ENCODE results near the gene OXCT1.

OXCT1 gene

GRCh38 chr5:41790038-41790776, 80.0 kb downstream of the OXCT1 start:
- TF ChIP-seq GATA2 (IDR thresholded peaks at IDR 0.05; ENCODE audit: low read depth, low read length) (peak; percentile 64), GATA3 (IDR thresholded peaks at IDR 0.05; ENCODE audit: low read depth, low read length) (peak; percentile 75)

DNA sequence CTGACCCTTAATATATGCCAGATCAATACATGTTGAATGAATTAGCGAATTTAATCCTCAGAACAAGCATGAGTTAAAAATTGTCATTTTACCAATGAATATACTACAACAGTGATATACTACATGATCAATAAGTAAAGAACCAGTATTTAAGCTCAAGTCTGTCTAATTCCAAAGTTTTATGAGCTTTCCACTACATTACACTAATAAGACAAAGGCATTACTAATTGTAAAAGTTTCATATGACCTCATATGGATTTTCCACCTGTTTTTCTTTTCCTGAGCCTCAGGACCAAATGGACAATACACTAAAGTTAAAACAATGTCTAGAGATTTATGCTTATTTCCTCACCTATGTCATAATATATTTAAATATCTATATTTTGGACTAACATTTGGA, 80.8 kb downstream of the OXCT1 start:
- TF ChIP-seq GATA3 (IDR thresholded peaks at IDR 0.05; ENCODE audit: low read depth, low read length) = no peak
- TF ChIP-seq GATA2 (IDR thresholded peaks at IDR 0.05; ENCODE audit: low read depth, low read length) = no peak

GRCh38 chr5:41788941-41789368, 81.3 kb downstream of the OXCT1 start:
- TF ChIP-seq GATA2 (IDR thresholded peaks at IDR 0.05; ENCODE audit: low read depth, low read length) = no peak
- no peak for TF ChIP-seq GATA3 (IDR thresholded peaks at IDR 0.05; ENCODE audit: low read depth, low read length)

DNA sequence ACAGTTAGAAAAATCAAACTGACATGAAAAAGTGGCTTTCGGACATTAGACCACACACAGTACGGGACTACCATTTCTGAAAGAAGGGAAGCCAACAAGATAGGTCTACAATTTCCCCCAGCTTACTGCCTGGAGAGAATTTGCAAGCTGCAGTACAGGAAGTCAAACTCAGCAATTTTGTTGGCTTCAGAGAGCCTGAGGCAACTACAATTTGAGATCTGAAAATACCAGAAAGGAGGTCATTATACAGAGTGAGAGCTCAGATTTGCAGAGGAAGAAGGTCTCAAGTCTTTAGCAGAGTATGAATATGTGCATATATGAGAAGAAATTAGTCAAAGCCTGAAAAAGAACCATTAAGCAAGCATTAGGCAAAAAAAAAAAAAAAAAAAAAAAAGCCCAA, 83.0 kb downstream of the OXCT1 start:
- no peak for TF ChIP-seq GATA2 (IDR thresholded peaks at IDR 0.05; ENCODE audit: low read depth, low read length)
- TF ChIP-seq GATA3 (IDR thresholded peaks at IDR 0.05; ENCODE audit: low read depth, low read length) = no peak

GRCh38 chr5:41785061-41785460, 85.2 kb downstream of the OXCT1 start:
- no peak for TF ChIP-seq GATA2 (IDR thresholded peaks at IDR 0.05; ENCODE audit: low read depth, low read length)

DNA sequence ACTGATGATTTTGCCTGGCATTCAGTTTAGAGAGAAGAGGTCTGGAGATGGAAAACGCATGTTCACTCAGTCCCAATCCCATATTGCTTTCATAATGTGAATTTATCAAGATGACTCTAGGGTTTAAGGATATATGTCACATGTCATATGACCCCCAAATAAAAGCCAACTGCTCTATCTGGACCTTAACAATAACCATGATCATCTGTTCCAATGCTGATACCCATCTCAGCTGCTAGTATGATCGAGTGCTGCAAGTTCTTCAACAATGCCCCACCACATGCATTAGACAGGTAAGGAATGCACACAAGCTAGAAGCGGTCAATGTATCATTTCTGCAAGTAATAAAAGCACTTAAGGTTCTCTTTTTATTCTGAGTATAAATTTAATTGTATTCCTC, 91.8 kb downstream of the OXCT1 start:
- peak; percentile 82 for TF ChIP-seq GATA3 (IDR thresholded peaks at IDR 0.05; ENCODE audit: low read depth, low read length)
- peak; percentile 68 for TF ChIP-seq GATA2 (IDR thresholded peaks at IDR 0.05; ENCODE audit: low read depth, low read length)

DNA sequence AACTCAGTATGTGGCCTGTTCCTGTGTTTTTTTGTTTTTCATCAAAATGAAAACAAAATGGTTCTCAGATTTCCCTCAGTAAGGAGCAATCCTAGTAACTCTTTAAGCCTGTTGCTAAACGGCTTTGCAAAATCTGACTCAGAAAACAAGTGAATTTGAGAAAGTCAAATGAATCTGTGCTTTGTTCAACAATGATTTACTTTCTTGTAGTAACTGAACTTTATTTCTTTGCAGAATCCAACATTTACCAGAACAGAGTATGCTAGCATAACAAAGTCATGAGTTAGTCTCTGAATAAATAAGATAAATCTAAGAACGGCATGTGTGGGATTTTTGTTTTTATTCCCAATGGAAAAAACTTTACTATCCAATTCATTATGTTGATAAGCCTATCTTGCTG, 93.8 kb downstream of the OXCT1 start:
- no peak for TF ChIP-seq GATA3 (IDR thresholded peaks at IDR 0.05; ENCODE audit: low read depth, low read length)
- TF ChIP-seq GATA2 (IDR thresholded peaks at IDR 0.05; ENCODE audit: low read depth, low read length) = no peak

- TF ChIP-seq GATA2 (IDR thresholded peaks at IDR 0.05; ENCODE audit: low read depth, low read length) (no peak), GATA3 (IDR thresholded peaks at IDR 0.05; ENCODE audit: low read depth, low read length) (no peak)
These were observed 96.4 kb downstream of the OXCT1 start for GRCh38 chr5:41773799-41774198.

DNA sequence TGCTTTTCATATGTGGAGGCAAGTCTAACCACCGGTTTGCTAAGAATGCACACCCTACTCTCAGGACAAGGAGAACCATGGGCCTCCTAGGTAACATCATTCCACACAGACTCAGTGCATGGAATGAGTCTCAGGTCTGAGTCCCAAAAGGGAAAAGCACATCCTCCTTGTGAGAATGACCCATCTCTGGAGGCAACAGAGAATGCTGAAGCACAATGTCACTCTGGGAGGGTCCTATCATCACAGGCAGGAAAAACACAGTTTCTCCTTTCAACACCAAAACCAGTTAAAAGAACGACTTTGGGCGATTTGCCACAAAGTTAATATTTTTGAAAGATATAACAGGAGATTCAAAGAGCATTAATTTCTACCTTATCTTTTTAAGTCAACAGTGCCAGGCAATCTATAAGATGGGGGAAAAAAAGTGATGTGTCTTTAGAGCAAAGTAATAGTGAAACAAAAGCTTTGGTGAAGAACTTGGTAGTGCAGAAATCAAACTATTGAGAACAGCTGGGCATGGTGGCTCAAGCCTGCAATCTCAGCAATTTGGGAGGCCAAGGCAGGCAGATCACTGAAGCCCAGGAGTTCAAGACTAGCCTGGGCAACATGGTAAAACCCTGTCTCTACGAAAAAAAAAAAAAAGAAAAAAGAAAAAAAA, 97.3 kb downstream of the OXCT1 start:
- no peak for TF ChIP-seq GATA2 (IDR thresholded peaks at IDR 0.05; ENCODE audit: low read depth, low read length)
- no peak for TF ChIP-seq GATA3 (IDR thresholded peaks at IDR 0.05; ENCODE audit: low read depth, low read length)

- TF ChIP-seq GATA2 (IDR thresholded peaks at IDR 0.05; ENCODE audit: low read depth, low read length) (no peak), GATA3 (IDR thresholded peaks at IDR 0.05; ENCODE audit: low read depth, low read length) (no peak)
These were observed 98.2 kb downstream of the OXCT1 start for GRCh38 chr5:41772056-41772455.

DNA sequence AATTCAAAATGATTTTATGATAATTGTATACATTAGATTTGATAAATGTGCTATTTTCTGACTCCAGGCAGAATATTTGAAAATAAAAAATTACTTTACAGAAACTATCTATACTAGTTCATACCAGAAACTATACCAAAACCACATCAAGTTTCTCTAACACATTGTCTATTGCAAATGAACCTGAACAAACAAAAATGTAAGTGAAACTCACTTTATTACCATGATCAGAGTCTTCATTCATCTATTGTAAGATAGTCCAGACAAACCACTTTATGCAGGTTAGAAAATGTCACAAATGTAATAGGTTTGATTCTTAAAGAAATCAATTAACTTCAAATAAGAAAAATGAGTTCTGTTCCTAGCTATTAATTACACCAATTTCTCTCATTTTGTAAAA, 99.4 kb downstream of the OXCT1 start:
- TF ChIP-seq GATA3 (IDR thresholded peaks at IDR 0.05; ENCODE audit: low read depth, low read length) (no peak), GATA2 (IDR thresholded peaks at IDR 0.05; ENCODE audit: low read depth, low read length) (no peak)

GRCh38 chr5:41768692-41769091, 101.5 kb downstream of the OXCT1 start:
- TF ChIP-seq GATA3 (IDR thresholded peaks at IDR 0.05; ENCODE audit: low read depth, low read length) (no peak), GATA2 (IDR thresholded peaks at IDR 0.05; ENCODE audit: low read depth, low read length) (no peak)

DNA sequence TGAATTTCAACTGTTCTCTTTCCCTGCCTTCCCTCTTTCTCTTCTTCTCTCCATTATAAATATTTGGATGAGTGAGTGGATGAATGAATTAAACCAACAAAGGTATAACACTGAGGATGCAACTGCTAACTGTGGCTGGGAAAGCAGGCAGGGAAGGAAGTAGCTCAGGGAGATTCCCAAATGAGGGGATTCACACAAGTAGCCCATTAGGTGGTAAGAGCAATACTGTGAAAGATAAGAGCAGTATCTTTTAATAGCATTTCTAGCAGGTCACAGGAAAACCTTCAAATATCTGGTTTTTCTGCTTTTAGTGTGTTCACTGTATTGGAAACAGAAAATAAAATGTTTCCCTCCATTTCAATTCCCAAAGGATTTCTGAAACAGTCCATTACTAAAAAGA, 105.6 kb downstream of the OXCT1 start:
- TF ChIP-seq GATA3 (IDR thresholded peaks at IDR 0.05; ENCODE audit: low read depth, low read length) (no peak), GATA2 (IDR thresholded peaks at IDR 0.05; ENCODE audit: low read depth, low read length) (no peak)

DNA sequence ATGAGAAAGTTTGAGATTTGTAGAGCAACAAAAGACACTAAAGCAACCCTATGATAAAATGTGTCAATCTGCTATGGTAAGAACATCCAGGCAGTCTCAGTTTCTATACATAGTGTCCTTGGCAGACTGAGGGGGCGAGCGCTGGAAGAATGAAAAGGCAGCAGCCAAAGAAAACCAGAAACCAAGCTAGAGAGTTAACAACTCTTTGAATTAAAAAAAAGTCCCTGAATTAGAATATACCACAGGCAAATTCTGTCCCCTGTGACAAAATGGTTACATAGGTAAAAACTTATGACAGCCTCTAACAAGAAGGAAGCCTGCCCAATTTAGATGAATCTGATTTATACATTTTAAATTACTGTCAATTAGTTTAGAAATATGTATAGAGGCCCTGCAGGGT, 106.7 kb downstream of the OXCT1 start:
- no peak for TF ChIP-seq GATA3 (IDR thresholded peaks at IDR 0.05; ENCODE audit: low read depth, low read length)
- TF ChIP-seq GATA2 (IDR thresholded peaks at IDR 0.05; ENCODE audit: low read depth, low read length) = no peak

DNA sequence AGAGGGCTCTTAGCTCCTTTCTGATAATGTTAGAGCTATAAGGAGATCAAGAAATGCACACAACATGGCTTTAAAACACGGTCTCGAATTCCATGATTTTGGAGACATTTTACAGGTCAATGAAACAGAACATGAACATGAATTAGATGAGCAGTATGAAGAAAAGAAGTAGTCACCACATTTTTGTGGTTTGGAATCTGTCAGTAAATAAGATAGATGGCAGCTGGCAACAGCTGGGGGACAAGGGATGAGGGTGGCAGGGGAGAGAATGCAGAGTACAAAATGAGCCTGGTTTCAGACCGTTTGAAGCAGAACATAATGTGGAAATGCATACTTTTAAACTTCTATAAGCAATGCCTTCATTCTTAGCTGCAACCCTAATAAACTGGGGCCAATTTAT, 107.1 kb downstream of the OXCT1 start:
- TF ChIP-seq GATA2 (IDR thresholded peaks at IDR 0.05; ENCODE audit: low read depth, low read length) = no peak
- TF ChIP-seq GATA3 (IDR thresholded peaks at IDR 0.05; ENCODE audit: low read depth, low read length) = no peak

Data from SH-SY5Y (cell line).